Ishikawa (cell line): ENCODE results near the gene RPL6.

Experiments used
- CEBPB ChIP-seq: IDR thresholded peaks from 2 replicates; pipeline ENCODE4 v1.6.1; 2012
- CREB1 ChIP-seq: IDR thresholded peaks from 2 replicates; pipeline ENCODE4 v1.6.1; 2012; ENCODE audit warnings: low read depth
- EGR1 ChIP-seq: IDR thresholded peaks from 2 replicates; pipeline ENCODE4 v1.6.1; 2012
- EP300 ChIP-seq: IDR thresholded peaks from 2 replicates; pipeline ENCODE4 v1.6.1; 2012; ENCODE audit warnings: borderline replicate concordance
- FOXM1 ChIP-seq: IDR thresholded peaks from 2 replicates; pipeline ENCODE4 v1.6.1; 2012; ENCODE audit warnings: low read depth, borderline replicate concordance
- NFIC ChIP-seq: IDR thresholded peaks from 2 replicates; pipeline ENCODE4 v1.6.1; 2012
- RAD21 ChIP-seq: IDR thresholded peaks from 2 replicates; pipeline ENCODE4 v1.6.1; 2012; ENCODE audit warnings: low read depth
- REST ChIP-seq: IDR thresholded peaks from 2 replicates; pipeline ENCODE4 v1.6.1; 2012; ENCODE audit warnings: low read depth, mild to moderate bottlenecking
- TAF1 ChIP-seq: IDR thresholded peaks from 2 replicates; pipeline ENCODE4 v1.6.1; 2012; ENCODE audit warnings: low read depth, mild to moderate bottlenecking
- TCF12 ChIP-seq: IDR thresholded peaks from 2 replicates; pipeline ENCODE4 v1.6.1; 2012; ENCODE audit warnings: low read depth
- TEAD4 ChIP-seq: IDR thresholded peaks from 2 replicates; pipeline ENCODE4 v1.6.1; 2012
- YY1 ChIP-seq: IDR thresholded peaks from 2 replicates; pipeline ENCODE4 v1.6.1; 2012; ENCODE audit warnings: low read depth
- ZBTB7A ChIP-seq: IDR thresholded peaks from 2 replicates; pipeline ENCODE4 v1.6.1; 2012; ENCODE audit warnings: low read depth
- TF ChIP-seq, protein P1 (sequence below): IDR thresholded peaks from 2 replicates; pipeline ENCODE4 v1.6.1; 2012
- TF ChIP-seq, protein P2 (sequence below): IDR thresholded peaks from 2 replicates; pipeline ENCODE4 v1.6.1; 2012

The RPL6 gene

DNA sequence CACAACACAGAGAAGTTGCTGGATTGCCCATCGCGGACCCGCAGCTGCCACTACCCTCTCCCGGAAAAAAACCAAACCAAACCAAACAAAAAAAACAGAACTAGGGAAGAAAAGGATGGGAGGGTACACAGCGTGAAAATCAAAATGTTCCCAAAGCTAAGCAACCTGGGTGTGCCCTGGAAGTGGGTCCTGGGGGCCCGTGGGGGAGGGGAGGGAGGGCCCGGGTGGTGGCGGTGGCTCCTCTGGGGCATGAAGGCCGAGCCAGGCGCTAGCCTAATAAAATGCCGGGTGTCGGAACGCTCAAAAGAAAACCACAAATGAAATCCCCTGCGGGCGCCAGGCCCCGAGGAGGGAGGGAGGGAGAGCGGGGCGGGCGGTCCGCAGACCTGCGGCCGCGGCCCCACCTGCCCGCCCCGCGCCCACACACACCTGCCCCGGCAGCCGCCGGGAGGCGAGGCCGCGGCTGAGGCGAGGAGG lies 28.0 kb downstream of the RPL6 start:
- no peak for TF ChIP-seq ZBTB7A
- no peak for TF ChIP-seq TAF1
- TF ChIP-seq, protein P1, sequence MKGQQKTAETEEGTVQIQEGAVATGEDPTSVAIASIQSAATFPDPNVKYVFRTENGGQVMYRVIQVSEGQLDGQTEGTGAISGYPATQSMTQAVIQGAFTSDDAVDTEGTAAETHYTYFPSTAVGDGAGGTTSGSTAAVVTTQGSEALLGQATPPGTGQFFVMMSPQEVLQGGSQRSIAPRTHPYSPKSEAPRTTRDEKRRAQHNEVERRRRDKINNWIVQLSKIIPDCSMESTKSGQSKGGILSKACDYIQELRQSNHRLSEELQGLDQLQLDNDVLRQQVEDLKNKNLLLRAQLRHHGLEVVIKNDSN: no peak
- no peak for TF ChIP-seq EP300
- TF ChIP-seq CREB1: no peak
- no peak for TF ChIP-seq NFIC
- no peak for TF ChIP-seq TCF12
- TF ChIP-seq REST: no peak
- no peak for TF ChIP-seq FOXM1
- no peak for TF ChIP-seq EGR1
- TF ChIP-seq CEBPB: no peak

DNA sequence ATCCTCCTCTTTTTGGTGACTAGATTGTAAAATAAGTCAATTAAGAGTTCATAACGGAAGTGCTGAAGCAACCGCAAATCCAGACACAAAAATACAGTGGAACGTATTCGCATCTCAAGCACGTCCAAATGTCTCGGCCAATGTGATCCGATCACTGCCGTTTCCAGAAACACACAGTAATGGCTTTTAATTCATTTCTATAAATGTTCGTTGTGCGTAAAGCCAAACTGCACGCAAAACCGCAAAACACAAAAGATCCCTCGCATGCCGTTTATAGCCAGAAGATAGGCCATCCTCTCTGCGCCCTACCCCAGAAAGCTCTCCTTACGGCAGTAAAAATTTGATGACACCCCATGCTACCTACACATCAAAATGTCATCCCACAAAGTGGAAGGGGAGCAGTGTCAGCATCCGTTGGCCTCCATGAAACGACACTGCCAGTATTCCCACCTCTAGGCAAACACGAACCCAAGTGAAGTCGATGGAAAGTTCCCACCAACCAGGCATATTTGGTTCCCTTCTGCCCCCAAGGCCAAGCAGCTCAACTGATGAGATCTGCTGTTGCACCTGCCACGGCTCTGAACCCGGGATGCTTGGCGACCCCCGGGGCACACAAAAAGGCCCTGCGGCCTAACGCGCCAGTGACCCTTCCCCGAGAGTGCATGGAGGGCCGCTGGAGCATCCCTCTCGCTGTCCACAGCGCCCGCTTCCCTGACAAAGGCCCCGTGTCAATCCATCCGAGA lies 28.6 kb downstream of the RPL6 start:
- TF ChIP-seq REST (no peak), EGR1 (no peak), ZBTB7A (no peak), TEAD4 (no peak), TCF12 (no peak), CREB1 (no peak), TAF1 (no peak), FOXM1 (no peak), NFIC (no peak), RAD21 (no peak), EP300 (no peak), YY1 (no peak)
- TF ChIP-seq, protein P1: no peak
- TF ChIP-seq, protein P2, sequence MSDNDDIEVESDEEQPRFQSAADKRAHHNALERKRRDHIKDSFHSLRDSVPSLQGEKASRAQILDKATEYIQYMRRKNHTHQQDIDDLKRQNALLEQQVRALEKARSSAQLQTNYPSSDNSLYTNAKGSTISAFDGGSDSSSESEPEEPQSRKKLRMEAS: no peak

GRCh38 chr12:112375105-112375504 lies 34.3 kb downstream of the RPL6 start:
- peak; percentile 38; the same call in 1 of the 2 replicates for TF ChIP-seq NFIC
- TF ChIP-seq, protein P2: no peak

DNA sequence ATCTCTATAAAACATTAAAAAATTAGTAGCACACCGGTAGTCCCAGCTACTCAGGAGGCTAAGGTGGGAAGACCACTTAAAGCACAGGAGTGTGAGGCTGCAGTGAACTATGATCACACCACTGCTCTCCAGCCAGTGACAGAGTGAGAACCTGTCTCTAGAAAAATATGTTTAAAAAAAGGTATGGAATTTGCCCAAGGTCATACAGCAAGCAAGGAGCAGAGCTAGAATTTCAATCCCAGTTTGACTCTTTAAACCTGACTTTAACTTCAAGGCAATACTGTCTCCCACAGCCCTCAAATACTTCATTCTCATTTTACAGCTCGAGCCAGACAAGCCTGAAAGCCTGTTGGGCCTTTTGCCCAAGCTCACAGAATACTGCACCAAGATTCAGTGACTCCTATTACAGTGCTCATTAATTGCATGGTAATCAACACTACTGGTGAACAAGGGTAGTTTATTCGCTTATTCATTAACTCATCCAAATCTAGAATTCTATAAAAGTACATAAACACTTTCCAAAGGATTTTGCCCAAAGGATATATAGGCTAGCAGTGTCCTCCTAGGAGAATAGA lies 35.2 kb downstream of the RPL6 start:
- TF ChIP-seq TAF1: no peak
- no peak for TF ChIP-seq YY1
- TF ChIP-seq EP300: no peak
- TF ChIP-seq TCF12: no peak

DNA sequence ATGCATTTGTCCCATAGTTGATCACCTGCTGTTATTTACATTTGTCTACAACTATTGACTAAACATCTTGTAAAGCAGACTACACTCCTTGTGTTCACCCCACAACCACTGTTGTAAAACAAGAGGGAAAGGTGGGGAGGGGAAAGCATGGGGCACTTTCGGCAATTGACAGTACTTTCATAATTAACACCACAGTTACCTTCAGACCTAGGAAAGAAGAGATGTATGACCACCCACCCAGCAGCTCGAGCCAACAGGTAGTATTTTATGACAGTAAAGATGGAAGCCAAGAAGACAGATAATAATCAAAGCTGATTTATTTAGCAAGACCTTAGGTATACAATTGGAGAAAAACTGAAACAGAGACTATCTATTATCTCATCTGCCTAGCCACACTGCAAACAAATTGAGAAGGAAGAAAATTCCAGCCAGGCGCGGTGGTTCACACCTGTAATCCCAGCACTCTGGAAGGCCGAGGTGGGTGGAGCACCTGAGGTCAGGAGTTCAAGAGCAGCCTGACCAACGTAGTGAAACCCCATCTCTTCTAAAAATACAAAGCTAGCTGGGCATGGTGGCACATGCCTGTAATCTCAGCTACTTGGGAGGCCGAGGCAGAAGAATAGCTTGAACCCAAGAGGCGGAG lies 38.4 kb downstream of the RPL6 start:
- TF ChIP-seq EP300 (no peak), CEBPB (no peak), RAD21 (no peak)

DNA sequence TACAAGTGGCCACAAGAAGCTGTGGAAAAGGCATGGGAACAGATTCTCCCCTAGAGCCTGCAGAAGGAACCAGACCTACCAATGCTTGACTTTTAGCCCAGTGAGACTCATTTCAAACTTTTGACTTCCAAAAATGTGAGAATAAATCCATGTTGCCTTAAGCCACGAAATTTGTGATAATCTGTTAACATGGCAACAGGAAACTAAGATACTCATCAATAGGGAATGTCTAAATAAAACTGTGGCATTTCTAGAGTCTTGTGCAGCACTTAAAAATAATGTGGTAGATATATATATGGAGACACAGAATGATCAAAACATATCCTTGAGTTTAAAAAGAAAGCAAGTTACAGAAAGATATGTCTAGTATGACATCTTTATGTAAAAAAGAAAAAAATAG lies 39.2 kb downstream of the RPL6 start:
- TF ChIP-seq ZBTB7A (no peak), REST (no peak), TAF1 (no peak), CEBPB (no peak), EP300 (no peak), EGR1 (no peak), TEAD4 (no peak), RAD21 (no peak), YY1 (no peak), TCF12 (no peak), NFIC (no peak), FOXM1 (no peak), CREB1 (no peak)
- TF ChIP-seq, protein P1: no peak
- TF ChIP-seq, protein P2: no peak
